ENCODE data around the gene PELI2.

PELI2 gene

GRCh38 chr14:56117765-56118610 is at the start of gene PELI2:
Gene PELI2 (plus strand): TSS chr14:56118411. CDS start chr14:56118661, 250 bp downstream.
- FAIRE-seq: no peak

- no peak for FAIRE-seq
Measured at GRCh38 chr14:56073799-56074198, 44.4 kb upstream of the PELI2 start.

- FAIRE-seq: no peak
Measured at GRCh38 chr14:56075301-56075700, 42.9 kb upstream of the PELI2 start.

- FAIRE-seq: no peak
Measured at GRCh38 chr14:56081139-56081538, 37.1 kb upstream of the PELI2 start.

- no peak for FAIRE-seq
Measured at GRCh38 chr14:56082880-56083279, 35.3 kb upstream of the PELI2 start.

GRCh38 chr14:56085471-56085870 is 32.7 kb upstream of the PELI2 start:
- no peak for FAIRE-seq

GRCh38 chr14:56087671-56088471 is 30.3 kb upstream of the PELI2 start:
- no peak for FAIRE-seq

GRCh38 chr14:56088941-56089340 is 29.3 kb upstream of the PELI2 start:
- no peak for FAIRE-seq

GRCh38 chr14:56092763-56093162 is 25.4 kb upstream of the PELI2 start:
- FAIRE-seq: no peak

GRCh38 chr14:56094076-56094475 is 24.1 kb upstream of the PELI2 start:
- FAIRE-seq: no peak

GRCh38 chr14:56098021-56098420 is 20.2 kb upstream of the PELI2 start:
- no peak for FAIRE-seq

GRCh38 chr14:56099081-56099797 is 19.0 kb upstream of the PELI2 start:
- FAIRE-seq: no peak

GRCh38 chr14:56100556-56100955 is 17.7 kb upstream of the PELI2 start:
- FAIRE-seq: no peak

- no peak for FAIRE-seq
Measured at GRCh38 chr14:56102941-56103340, 15.3 kb upstream of the PELI2 start.

GRCh38 chr14:56107615-56108014 is 10.6 kb upstream of the PELI2 start:
- no peak for FAIRE-seq

GRCh38 chr14:56108057-56108456 is 10.2 kb upstream of the PELI2 start:
- FAIRE-seq: no peak

- FAIRE-seq: no peak
Measured at GRCh38 chr14:56112781-56113180, 5.4 kb upstream of the PELI2 start.

GRCh38 chr14:56115334-56115870 is 2.8 kb upstream of the PELI2 start:
- FAIRE-seq: no peak

- no peak for FAIRE-seq
Measured at GRCh38 chr14:56115976-56116893, 2.0 kb upstream of the PELI2 start.

- FAIRE-seq: no peak
Measured at GRCh38 chr14:56118611-56119181, 485 bp downstream of the PELI2 start.

- no peak for FAIRE-seq
Measured at GRCh38 chr14:56119201-56119981, 1.2 kb downstream of the PELI2 start.

Measured in endometrium (tissue), 2 donors.